HL-60 (cell line): Measurements from ENCODE around the gene ANKFN1.

Experiments
- DNase-seq, 2 experiments: peaks; one replicate each; pipeline ENCODE4 v3.0.0-alpha.2; 2010 to 2020; ENCODE audit warnings: low read depth in 1 of 2, low spot score in 1 of 2
- H3K27ac ChIP-seq: fragments of 250-450 bp; sonication (Bioruptor Pico); replicated peaks from 2 replicates; pipeline ENCODE4 v1.5.1; 2020; ENCODE audit warnings: mild to moderate bottlenecking, moderate library complexity
- H3K27me3 ChIP-seq: fragments of 250-450 bp; sonication (Bioruptor Pico); 2 replicates; pipeline ENCODE4 v1.5.1; 2021; ENCODE audit warnings: mild to moderate bottlenecking, moderate library complexity; ENCODE audit not compliant: insufficient read depth, poor library complexity, severe bottlenecking
- H3K4me3 ChIP-seq: replicated peaks from 2 replicates; pipeline ENCODE4 v1.5.1; 2011; ENCODE audit warnings: mild to moderate bottlenecking, control low read depth, low read length; ENCODE audit not compliant: insufficient read depth
- GABPA ChIP-seq: IDR thresholded peaks from 2 replicates; pipeline ENCODE4 v1.6.1; 2012; ENCODE audit warnings: low read depth
- POLR2AphosphoS5 ChIP-seq: IDR thresholded peaks from 2 replicates; pipeline ENCODE4 v1.6.1; 2012; ENCODE audit warnings: low read depth
- SPI1 ChIP-seq: IDR thresholded peaks from 2 replicates; pipeline ENCODE4 v1.6.1; 2012; ENCODE audit warnings: low read depth, mild to moderate bottlenecking, borderline replicate concordance
- TF ChIP-seq, protein P1 (sequence below): IDR thresholded peaks from one replicate; pipeline ENCODE4 v1.5.1; 2011; ENCODE audit warnings: low read length, control low read depth, inconsistent platforms; ENCODE audit not compliant: insufficient read depth
- TF ChIP-seq, protein P2 (sequence below): IDR thresholded peaks from 2 replicates; pipeline ENCODE4 v1.6.1; 2012; ENCODE audit warnings: low read depth; ENCODE audit not compliant: insufficient replicate concordance

ANKFN1 gene

DNA sequence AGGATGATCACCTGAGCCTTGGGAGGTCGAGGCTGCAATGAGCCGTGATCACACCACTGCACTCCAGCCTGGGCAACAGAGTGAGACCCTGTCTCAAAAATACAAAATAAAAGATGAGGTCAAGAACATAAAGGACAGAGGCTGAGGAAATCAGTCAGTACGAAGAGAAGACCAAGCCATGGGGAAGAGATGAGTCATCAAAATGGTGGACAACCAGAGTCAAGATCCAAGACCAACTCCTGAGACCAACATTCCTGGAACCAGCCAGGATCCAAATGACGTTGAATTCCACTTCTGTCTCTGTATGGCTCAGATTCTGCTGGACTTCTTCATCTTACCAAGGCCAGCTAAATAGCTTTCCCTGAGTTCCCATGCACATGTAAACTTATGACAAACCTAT is 395.4 kb downstream of the ANKFN1 start:
- no peak overlapping the region for H3K4me3 ChIP-seq
- DNase-seq: no peak
- no peak overlapping the region for H3K27ac ChIP-seq
- TF ChIP-seq POLR2AphosphoS5 (no peak), SPI1 (no peak), GABPA (no peak)
- TF ChIP-seq, protein P1, sequence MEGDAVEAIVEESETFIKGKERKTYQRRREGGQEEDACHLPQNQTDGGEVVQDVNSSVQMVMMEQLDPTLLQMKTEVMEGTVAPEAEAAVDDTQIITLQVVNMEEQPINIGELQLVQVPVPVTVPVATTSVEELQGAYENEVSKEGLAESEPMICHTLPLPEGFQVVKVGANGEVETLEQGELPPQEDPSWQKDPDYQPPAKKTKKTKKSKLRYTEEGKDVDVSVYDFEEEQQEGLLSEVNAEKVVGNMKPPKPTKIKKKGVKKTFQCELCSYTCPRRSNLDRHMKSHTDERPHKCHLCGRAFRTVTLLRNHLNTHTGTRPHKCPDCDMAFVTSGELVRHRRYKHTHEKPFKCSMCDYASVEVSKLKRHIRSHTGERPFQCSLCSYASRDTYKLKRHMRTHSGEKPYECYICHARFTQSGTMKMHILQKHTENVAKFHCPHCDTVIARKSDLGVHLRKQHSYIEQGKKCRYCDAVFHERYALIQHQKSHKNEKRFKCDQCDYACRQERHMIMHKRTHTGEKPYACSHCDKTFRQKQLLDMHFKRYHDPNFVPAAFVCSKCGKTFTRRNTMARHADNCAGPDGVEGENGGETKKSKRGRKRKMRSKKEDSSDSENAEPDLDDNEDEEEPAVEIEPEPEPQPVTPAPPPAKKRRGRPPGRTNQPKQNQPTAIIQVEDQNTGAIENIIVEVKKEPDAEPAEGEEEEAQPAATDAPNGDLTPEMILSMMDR: no peak
- TF ChIP-seq, protein P2, sequence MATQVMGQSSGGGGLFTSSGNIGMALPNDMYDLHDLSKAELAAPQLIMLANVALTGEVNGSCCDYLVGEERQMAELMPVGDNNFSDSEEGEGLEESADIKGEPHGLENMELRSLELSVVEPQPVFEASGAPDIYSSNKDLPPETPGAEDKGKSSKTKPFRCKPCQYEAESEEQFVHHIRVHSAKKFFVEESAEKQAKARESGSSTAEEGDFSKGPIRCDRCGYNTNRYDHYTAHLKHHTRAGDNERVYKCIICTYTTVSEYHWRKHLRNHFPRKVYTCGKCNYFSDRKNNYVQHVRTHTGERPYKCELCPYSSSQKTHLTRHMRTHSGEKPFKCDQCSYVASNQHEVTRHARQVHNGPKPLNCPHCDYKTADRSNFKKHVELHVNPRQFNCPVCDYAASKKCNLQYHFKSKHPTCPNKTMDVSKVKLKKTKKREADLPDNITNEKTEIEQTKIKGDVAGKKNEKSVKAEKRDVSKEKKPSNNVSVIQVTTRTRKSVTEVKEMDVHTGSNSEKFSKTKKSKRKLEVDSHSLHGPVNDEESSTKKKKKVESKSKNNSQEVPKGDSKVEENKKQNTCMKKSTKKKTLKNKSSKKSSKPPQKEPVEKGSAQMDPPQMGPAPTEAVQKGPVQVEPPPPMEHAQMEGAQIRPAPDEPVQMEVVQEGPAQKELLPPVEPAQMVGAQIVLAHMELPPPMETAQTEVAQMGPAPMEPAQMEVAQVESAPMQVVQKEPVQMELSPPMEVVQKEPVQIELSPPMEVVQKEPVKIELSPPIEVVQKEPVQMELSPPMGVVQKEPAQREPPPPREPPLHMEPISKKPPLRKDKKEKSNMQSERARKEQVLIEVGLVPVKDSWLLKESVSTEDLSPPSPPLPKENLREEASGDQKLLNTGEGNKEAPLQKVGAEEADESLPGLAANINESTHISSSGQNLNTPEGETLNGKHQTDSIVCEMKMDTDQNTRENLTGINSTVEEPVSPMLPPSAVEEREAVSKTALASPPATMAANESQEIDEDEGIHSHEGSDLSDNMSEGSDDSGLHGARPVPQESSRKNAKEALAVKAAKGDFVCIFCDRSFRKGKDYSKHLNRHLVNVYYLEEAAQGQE: no peak
- no peaks in the 10 kb centered on the region for H3K27me3 ChIP-seq

DNA sequence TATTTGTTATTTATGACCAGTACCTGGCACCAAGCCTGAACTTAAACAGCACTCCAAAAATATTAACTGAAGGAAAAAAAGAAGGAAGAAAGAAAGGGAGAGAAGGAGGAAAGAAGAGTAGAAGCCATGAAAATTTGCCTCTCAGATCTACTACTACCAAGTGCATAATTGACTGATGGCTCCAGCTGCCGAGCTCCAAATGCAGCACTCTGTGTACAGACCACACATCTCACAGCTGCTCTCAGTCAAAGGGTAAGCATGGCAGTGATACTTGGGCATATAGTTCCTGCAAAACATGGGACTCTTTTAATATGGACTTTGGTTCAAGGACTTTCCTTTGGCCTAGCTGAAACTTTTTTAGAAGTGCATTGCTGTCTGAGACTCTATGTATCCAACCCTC is 396.2 kb downstream of the ANKFN1 start:
- no peaks in the 10 kb centered on the region for H3K27me3 ChIP-seq
- TF ChIP-seq, protein P1: no peak
- TF ChIP-seq POLR2AphosphoS5 (no peak), GABPA (no peak), SPI1 (no peak)
- TF ChIP-seq, protein P2: no peak
- H3K27ac ChIP-seq: no peak overlapping the region
- no peak for DNase-seq
- H3K4me3 ChIP-seq: no peak overlapping the region

- Histone ChIP-seq H3K4me3 (no peak overlapping the region), H3K27me3 (no peaks in the 10 kb centered on the region), H3K27ac (no peak overlapping the region)
- TF ChIP-seq POLR2AphosphoS5 (no peak), GABPA (no peak), SPI1 (no peak)
- TF ChIP-seq, protein P2: no peak
- TF ChIP-seq, protein P1: no peak
- no peak for DNase-seq
These were observed 404.4 kb downstream of the ANKFN1 start for GRCh38 chr17:56557682-56558081.
